ENCODE measurements around the gene L3MBTL1.
"Not testable (repeated sequence)": the region's sequence is repeated elsewhere in the genome, so short reads cannot be mapped to it uniquely, and the experiment has no call there.

L3MBTL1 gene

DNA sequence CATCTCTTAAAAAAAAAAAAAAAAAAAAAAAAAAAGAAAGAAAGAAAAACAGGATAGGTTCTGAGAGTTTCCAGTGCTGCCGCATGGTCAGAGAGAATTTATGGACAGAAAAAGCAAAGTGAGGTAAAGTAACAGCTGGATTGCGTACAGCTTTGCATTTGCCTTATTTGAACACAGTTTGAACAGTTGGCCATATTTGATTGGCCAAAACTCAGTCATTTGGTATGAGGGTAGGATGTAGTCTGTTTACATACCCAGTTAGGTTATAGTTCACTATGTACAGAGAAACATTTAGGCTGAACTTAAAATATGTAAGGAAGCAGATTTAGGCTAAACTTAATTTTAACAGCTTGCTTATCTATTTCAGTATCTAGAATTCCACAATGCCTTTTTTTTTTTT lies 17.5 kb upstream of the L3MBTL1 start:
- Histone ChIP-seq H3K9ac (ENCODE audit: low read depth, low read length, poor library complexity, severe bottlenecking) (no peak overlapping the region), H2AFZ (ENCODE audit: low read length) (no peak overlapping the region), H4K20me1 (ENCODE audit: insufficient read depth, low read length, poor library complexity, severe bottlenecking) (no peaks in the 10 kb centered on the region), H3K27me3 (ENCODE audit: insufficient read depth, low read length, poor library complexity, severe bottlenecking) (no peaks in the 10 kb centered on the region), H3K4me2 (ENCODE audit: low read depth, low read length, poor library complexity, severe bottlenecking) (no peak overlapping the region), H3K4me1 (ENCODE audit: insufficient read depth, low read length, poor library complexity, severe bottlenecking) (no peaks in the 10 kb centered on the region), H3K4me3 (ENCODE audit: low read length, poor library complexity, severe bottlenecking) (no peak overlapping the region), H3K36me3 (ENCODE audit: insufficient read depth, low read length) (no peaks in the 10 kb centered on the region), H3K79me2 (ENCODE audit: insufficient read depth, low read length) (no peaks in the 10 kb centered on the region), H3K9me3 (ENCODE audit: insufficient read depth, low read depth, low read length) (no peaks in the 10 kb centered on the region), H3F3A (ENCODE audit: low read depth) (no peaks in the 10 kb centered on the region), H3K9me2 (replicated peaks; ENCODE audit: low read depth, low read length) (no peaks in the 10 kb centered on the region)
- TF ChIP-seq EZH2phosphoT487 (IDR thresholded peaks at IDR 0.05; ENCODE audit: borderline replicate concordance): no peak
- TF ChIP-seq, protein P1, sequence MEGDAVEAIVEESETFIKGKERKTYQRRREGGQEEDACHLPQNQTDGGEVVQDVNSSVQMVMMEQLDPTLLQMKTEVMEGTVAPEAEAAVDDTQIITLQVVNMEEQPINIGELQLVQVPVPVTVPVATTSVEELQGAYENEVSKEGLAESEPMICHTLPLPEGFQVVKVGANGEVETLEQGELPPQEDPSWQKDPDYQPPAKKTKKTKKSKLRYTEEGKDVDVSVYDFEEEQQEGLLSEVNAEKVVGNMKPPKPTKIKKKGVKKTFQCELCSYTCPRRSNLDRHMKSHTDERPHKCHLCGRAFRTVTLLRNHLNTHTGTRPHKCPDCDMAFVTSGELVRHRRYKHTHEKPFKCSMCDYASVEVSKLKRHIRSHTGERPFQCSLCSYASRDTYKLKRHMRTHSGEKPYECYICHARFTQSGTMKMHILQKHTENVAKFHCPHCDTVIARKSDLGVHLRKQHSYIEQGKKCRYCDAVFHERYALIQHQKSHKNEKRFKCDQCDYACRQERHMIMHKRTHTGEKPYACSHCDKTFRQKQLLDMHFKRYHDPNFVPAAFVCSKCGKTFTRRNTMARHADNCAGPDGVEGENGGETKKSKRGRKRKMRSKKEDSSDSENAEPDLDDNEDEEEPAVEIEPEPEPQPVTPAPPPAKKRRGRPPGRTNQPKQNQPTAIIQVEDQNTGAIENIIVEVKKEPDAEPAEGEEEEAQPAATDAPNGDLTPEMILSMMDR (conservative IDR thresholded peaks at IDR 0.05; ENCODE audit: low read length): no peak

DNA sequence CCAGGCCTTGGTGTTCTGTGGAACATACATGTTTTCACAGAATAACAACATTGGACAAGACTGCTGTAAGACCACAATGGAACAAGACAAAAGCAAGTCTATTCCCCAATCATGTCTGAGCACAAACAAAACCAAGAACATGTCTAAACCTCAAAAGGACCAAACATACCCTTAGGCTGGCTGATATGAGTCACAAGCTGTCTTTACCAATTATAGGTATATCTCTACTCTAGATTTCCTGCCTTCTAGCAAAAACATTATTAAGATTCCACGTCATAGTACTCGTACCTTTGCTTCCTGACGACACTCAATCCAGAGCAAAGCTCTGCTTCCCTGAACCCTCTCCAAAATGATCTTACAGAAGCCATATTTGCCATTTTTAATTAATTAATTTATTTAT lies 15.4 kb upstream of the L3MBTL1 start:
- Histone ChIP-seq H3K9me2 (replicated peaks; ENCODE audit: low read depth, low read length) (no peaks in the 10 kb centered on the region), H3K4me1 (ENCODE audit: insufficient read depth, low read length, poor library complexity, severe bottlenecking) (no peaks in the 10 kb centered on the region), H3K9me3 (ENCODE audit: insufficient read depth, low read depth, low read length) (no peaks in the 10 kb centered on the region), H3K9ac (ENCODE audit: low read depth, low read length, poor library complexity, severe bottlenecking) (no peak overlapping the region), H3K79me2 (ENCODE audit: insufficient read depth, low read length) (no peaks in the 10 kb centered on the region), H3K36me3 (ENCODE audit: insufficient read depth, low read length) (no peaks in the 10 kb centered on the region), H2AFZ (ENCODE audit: low read length) (no peak overlapping the region), H3K4me2 (ENCODE audit: low read depth, low read length, poor library complexity, severe bottlenecking) (no peak overlapping the region), H3K27me3 (ENCODE audit: insufficient read depth, low read length, poor library complexity, severe bottlenecking) (no peaks in the 10 kb centered on the region), H3K4me3 (ENCODE audit: low read length, poor library complexity, severe bottlenecking) (no peak overlapping the region), H3F3A (ENCODE audit: low read depth) (no peaks in the 10 kb centered on the region), H4K20me1 (ENCODE audit: insufficient read depth, low read length, poor library complexity, severe bottlenecking) (no peaks in the 10 kb centered on the region)
- TF ChIP-seq, protein P1 (conservative IDR thresholded peaks at IDR 0.05; ENCODE audit: low read length): no peak
- TF ChIP-seq EZH2phosphoT487 (IDR thresholded peaks at IDR 0.05; ENCODE audit: borderline replicate concordance): no peak

DNA sequence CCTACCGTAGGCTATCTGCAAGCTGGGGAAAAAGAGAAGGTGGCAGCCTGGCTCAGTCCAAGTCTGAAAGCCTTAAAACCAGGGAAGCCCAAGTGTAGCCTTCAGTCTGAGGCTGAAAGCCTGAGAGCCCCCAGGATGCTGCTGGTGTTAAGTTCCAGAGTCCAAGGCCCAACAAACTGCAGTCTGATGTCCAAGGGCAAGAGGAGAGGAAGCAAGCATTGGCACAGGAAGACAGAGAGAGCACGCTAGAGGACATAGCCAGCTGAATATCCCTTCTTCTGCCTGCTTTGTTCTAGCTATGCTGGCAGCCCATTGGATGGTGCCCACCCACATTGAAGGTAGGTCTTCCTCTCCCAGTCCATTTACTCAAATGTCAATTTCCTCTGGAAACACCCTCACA lies 12.1 kb upstream of the L3MBTL1 start:
- TF ChIP-seq EZH2phosphoT487 (IDR thresholded peaks at IDR 0.05; ENCODE audit: borderline replicate concordance): no peak
- TF ChIP-seq, protein P1 (conservative IDR thresholded peaks at IDR 0.05; ENCODE audit: low read length): no peak
- Histone ChIP-seq H3K9me2 (replicated peaks; ENCODE audit: low read depth, low read length) (no peaks in the 10 kb centered on the region), H3K9ac (ENCODE audit: low read depth, low read length, poor library complexity, severe bottlenecking) (no peak overlapping the region), H3F3A (ENCODE audit: low read depth) (no peaks in the 10 kb centered on the region), H3K27me3 (ENCODE audit: insufficient read depth, low read length, poor library complexity, severe bottlenecking) (no peaks in the 10 kb centered on the region), H2AFZ (ENCODE audit: low read length) (no peak overlapping the region), H3K9me3 (ENCODE audit: insufficient read depth, low read depth, low read length) (no peaks in the 10 kb centered on the region), H3K36me3 (ENCODE audit: insufficient read depth, low read length) (no peaks in the 10 kb centered on the region), H3K79me2 (ENCODE audit: insufficient read depth, low read length) (no peaks in the 10 kb centered on the region), H3K4me1 (ENCODE audit: insufficient read depth, low read length, poor library complexity, severe bottlenecking) (no peaks in the 10 kb centered on the region), H3K4me3 (ENCODE audit: low read length, poor library complexity, severe bottlenecking) (no peak overlapping the region), H4K20me1 (ENCODE audit: insufficient read depth, low read length, poor library complexity, severe bottlenecking) (no peaks in the 10 kb centered on the region), H3K4me2 (ENCODE audit: low read depth, low read length, poor library complexity, severe bottlenecking) (no peak overlapping the region)

DNA sequence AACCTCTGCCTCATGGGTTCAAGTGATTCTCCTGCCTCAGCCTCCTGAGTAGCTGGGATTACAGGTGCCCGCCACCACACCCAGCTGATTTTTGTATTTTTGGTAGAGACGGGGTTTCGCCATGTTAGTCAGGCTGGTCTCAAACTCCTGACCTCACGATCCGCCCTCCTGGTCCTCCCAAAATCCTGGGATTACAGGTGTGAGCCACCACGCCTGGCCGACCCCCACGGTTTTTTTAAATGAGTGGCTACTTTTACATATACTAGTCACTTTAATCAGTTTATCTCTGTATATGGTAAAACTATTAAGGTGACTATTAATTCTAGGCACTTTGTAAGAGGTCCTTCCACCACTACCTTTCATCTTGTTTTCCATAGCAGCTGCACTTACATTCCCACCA lies 5.5 kb upstream of the L3MBTL1 start:
- H4K20me1 ChIP-seq (ENCODE audit: insufficient read depth, low read length, poor library complexity, severe bottlenecking); H3K79me2 ChIP-seq (ENCODE audit: insufficient read depth, low read length); H3K4me2 ChIP-seq (ENCODE audit: low read depth, low read length, poor library complexity, severe bottlenecking); H3F3A ChIP-seq (ENCODE audit: low read depth); H3K4me3 ChIP-seq (ENCODE audit: low read length, poor library complexity, severe bottlenecking); H3K9ac ChIP-seq (ENCODE audit: low read depth, low read length, poor library complexity, severe bottlenecking); H3K9me3 ChIP-seq (ENCODE audit: insufficient read depth, low read depth, low read length); H2AFZ ChIP-seq (ENCODE audit: low read length); H3K36me3 ChIP-seq (ENCODE audit: insufficient read depth, low read length); H3K4me1 ChIP-seq (ENCODE audit: insufficient read depth, low read length, poor library complexity, severe bottlenecking); H3K9me2 ChIP-seq (replicated peaks; ENCODE audit: low read depth, low read length); H3K27me3 ChIP-seq (ENCODE audit: insufficient read depth, low read length, poor library complexity, severe bottlenecking): not testable (repeated sequence)

Measured in Loucy (cell line).